NCI-H460 (cell line): ENCODE measurements around the gene KCNC1. TPM values are rescaled to one million over a fixed set of nuclear protein-coding genes. Genes with fewer than 3 reads are reported as not detected.

Experiments used
- DNase-seq: peaks from one replicate; pipeline ENCODE4 v3.0.0-alpha.2; 2016; ENCODE audit warnings: low read depth; ENCODE audit errors: extremely low read depth
- total RNA-seq: library from RNA; depleted of rRNA; stranded (reverse); fragments of >200 nt; shearing (Covaris generic); gene quantifications from 2 replicates; pipeline ENCODE4 v1.2.3, GENCODE V29; 2014

KCNC1 gene
- total RNA-seq, 1 experiment from 2014 or later, result not detected

DNA sequence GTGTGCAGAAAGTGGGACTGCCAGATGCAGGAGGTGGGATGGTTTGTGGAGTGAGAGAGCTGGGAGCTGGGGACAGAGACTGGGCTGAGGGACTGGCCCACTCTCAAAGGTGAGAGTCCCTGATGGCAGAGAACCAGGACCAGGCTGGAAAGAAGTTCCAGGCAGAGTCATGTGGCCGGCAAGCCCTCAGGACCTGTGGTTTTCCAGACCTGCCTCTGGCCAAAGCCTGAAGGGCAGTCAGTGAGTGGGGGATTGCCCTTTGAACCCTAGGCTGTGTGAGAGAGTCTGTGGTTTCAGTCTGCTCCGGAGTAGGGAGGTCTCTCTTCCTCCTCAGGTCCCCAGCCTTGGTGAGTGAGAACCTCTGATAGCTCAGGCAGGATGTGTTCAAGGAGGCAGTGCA lies 17.0 kb downstream of the KCNC1 start:
- DNase-seq, result no peak

GRCh38 chr11:17752144-17752543 lies 17.6 kb downstream of the KCNC1 start:
- DNase-seq, result no peak

GRCh38 chr11:17753153-17753552 lies 18.6 kb downstream of the KCNC1 start:
- DNase-seq, result no peak

- DNase-seq, result no peak
Measured at GRCh38 chr11:17753641-17754040, 19.1 kb downstream of the KCNC1 start.

DNA sequence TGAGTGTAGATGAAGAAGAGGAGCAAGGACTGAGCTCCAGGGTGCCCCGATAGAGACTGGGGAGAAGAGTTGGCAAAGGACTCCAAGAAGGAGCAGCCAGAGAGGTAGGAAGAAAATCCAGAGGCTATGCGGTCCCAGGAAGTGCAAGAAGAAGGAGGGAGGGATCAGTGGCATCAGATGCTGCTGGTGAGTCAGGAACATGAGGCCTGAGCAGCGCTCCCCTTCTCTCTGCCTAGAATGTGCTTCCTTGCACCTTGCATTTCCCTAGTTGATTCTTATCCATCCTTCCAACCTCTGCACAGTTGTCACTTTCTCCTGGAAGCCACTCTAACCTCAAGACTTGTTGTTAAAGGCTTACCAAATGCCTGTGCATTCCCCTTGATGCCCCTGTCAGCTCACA lies 21.3 kb downstream of the KCNC1 start:
- DNase-seq, result no peak

GRCh38 chr11:17760102-17761029 lies 25.8 kb downstream of the KCNC1 start:
- peak; percentile 24 for DNase-seq

GRCh38 chr11:17762309-17762974 lies 27.9 kb downstream of the KCNC1 start:
- DNase-seq, result no peak

GRCh38 chr11:17763244-17763643 lies 28.7 kb downstream of the KCNC1 start:
- DNase-seq, result no peak

GRCh38 chr11:17763703-17764102 lies 29.1 kb downstream of the KCNC1 start:
- DNase-seq, result no peak

DNA sequence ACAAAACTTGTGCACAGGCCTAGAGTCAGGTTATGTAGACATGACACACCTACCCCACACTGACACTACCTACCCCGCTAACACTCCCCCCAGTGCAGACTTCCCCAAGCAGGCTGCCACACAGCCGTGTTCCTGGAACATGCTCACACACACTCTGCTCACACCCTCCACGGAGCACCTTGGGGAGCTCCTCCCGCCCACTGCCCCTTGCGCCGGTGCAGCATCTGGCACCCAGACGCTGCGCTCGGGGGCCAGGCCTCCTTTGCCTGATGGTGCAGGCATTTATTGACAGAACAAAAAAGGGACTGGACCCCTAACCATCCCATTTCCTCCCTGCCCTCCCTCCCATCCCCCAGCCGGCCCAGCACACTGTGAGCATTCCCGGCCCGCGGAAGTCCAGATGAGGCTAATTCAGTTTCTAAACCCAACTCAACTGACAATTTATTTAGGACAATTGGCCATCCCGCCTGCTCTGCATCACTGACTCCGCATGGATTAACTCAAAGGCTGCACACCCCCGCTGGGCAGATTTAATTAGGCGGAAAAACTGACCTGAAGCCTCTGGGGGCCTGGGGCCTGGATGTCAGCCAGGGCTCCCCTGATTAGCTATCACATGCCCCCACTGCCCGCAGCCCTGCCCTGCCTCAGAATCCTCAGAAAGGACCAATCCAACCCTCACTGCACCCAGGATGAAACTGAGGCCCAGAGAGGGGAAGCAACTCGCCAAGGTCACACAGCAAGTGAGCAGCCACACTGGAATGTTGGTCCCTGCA lies 30.1 kb downstream of the KCNC1 start:
- DNase-seq, result no peak

- DNase-seq, result no peak
Measured at GRCh38 chr11:17765356-17766072, 30.9 kb downstream of the KCNC1 start.

DNA sequence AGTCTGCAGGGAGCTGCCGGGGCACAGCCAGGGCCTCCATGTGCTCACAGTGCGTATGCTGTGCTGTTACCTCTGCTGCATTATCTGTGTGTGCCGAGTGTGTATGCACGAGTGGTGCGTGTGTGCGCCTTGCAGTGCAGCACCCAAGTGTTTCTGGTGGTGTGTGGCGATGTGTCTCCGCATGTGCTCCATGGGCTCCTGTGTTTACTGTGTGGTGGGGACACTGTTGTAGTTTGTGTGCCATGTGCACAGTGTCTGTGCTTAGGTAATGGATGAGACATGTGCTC lies 31.4 kb downstream of the KCNC1 start:
- DNase-seq, result no peak

DNA sequence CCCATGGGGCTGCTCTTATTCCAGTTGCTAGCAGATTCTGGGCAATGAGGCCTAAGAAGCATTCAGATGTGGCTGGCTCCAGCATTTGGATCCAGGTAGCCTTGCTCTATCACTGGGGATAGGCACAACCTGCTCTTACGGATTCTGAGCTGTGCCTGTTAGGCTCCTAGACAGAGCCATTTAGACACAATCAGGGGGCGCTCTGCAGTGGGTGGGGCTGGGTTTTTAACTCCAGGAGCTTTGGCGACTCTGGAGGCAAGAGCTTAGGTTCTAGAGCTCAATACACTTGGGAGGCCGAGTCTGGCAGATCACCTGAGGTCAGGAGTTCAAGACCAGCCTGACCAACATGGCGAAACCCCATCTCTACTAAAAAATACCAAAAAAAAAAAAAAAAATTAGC lies 32.0 kb downstream of the KCNC1 start:
- no peak for DNase-seq

- no peak for DNase-seq
Measured at GRCh38 chr11:17767301-17767885, 32.8 kb downstream of the KCNC1 start.

DNA sequence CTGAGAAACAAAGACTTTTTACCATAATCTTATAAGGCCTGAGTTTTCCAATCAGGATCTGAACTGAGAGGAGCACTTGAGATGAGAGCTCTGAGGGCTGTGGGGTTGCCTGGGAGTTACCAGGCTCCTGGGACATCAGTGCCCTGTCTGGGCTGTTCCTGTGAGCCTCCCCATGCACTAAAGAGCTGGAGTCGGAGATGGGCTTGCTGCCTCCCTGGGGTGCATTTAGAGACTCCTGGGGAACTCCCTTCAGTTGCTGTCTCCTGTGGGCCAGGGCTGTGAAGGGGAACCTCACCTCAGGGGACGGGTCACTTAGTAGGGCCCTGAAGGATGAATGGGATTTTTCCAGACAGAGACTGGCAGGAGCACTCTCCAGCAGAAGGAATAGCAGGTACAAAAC lies 33.3 kb downstream of the KCNC1 start:
- no peak for DNase-seq

DNA sequence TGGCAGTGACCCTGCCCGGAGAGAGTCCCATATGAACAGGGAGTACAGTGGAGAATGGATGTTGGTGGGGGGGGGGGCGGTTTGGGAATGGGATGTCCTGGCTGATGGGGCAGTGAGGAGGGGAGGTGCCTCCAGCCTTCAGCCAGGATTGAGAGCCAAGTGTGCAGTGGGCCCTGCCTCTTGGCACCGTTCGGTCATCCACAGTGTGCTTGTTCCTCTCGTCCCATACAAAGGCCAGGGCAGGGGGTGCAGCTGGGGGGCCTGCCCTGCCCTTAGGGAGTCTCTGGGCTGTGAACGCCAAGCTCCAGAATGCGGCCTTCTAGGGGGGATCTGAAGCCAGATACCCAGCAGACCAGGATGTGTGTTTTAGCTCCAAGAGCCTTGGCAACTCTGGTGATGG lies 34.0 kb downstream of the KCNC1 start:
- DNase-seq, result no peak

DNA sequence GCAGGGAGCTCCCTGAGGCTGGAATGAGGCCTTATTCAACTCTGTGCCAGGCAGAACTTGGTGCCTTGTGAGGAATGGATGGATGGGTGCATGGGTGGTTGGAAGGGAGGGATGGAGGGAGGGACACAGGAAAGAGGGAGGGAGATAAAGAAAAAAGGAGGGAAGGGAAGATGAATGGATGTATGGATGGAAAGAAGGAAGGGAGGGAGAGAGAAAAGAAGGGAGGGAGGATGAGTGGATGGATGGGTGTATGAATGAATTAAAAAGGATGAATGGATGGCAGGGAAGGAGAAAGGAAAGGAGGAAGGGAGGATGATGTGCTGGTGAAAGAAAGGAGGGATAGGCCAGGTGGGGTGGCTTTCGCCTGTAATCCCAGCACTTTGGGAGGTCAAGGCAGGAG lies 34.6 kb downstream of the KCNC1 start:
- no peak for DNase-seq

DNA sequence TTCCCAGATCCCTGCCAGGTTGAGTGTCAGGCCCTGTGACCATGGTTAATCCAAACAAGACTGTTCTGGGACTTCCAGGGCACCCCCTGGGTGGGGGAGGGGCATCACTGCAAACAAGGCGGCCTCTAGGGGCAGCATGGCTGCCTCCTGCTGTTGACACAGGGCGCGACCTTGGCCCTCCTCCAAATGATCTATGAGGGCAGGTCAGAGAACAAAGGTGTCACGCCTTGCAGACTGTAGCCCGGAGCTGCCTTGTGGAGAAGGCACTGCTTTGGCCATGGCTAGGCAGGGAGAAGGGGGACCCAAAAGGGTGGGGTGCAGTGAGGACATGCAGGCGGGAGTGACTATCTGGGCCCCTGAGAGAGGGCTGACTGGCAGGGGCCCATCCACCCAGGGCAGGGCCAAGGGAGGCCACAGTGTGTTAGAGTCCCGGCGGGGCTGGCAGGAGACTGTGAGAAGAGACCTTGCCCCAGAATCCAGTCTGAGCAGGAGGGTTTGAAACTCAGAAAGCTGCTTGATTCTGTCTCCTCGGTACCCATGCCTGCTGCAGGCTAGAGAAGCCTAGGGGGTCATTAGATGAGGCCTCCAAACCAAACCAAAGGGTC lies 35.6 kb downstream of the KCNC1 start:
- no peak for DNase-seq

- DNase-seq, result no peak
Measured at GRCh38 chr11:17770917-17771316, 36.3 kb downstream of the KCNC1 start.

DNA sequence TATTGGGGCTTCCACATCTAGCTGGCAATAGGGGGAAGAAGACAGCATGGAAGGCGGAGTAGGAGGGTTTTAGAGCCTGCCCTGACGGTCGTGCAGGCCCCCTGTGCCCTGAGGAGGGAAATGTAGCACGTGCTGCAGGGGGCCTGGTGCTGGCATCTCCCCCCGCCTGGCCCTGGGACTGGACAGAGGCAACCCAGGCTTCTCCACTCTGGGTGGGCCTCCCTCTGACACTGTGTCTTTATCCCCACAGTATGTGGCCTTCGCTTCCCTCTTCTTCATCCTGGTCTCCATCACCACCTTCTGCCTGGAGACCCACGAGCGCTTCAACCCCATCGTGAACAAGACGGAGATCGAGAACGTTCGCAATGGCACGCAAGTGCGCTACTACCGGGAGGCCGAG lies 36.8 kb downstream of the KCNC1 start:
- no peak for DNase-seq
